ENCODE data around the gene NFKBIE. TPM values are rescaled to one million over a fixed set of nuclear protein-coding genes. Genes with fewer than 3 reads are reported as not detected.
A peak's percentile ranks its signal among the peaks of the same experiment; 100 is the strongest.

The NFKBIE gene
- total and polyA plus RNA-seq, 2 experiments from 2014 or later: 14.6 to 25.9 TPM

DNA sequence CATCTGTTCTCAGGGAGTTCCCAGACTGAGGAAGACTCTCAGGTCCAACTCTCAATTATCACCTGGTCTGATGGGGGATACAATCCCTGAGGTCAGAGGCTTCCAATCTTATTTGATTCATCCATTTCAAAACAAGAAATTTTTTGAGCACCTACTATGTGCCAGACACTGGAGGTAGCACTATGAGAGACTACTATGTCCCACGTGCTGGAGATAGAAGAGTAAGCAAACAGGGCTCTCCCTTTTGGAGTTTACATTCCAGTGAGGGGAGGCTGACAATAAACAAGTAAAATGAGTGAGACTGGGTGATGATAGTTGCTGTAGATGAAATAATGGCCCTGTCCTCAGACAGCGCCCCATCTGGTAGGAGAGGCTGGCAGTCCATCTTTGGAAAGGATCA, 21.4 kb upstream of the NFKBIE start:
- peaks cover 12% of the 10 kb centered on the region for H3K27me3 Mint-ChIP-seq (ENCODE audit: insufficient read depth, low read depth, poor library complexity)
- H3K9me2 ChIP-seq (ENCODE audit: insufficient read depth): no peaks in the 10 kb centered on the region
- no peaks in the 10 kb centered on the region for H3K79me2 ChIP-seq (replicated peaks; ENCODE audit: insufficient read depth)
- H3K4me3 Mint-ChIP-seq: no peak overlapping the region
- no peak for ATAC-seq
- DNase-seq (ENCODE audit: low spot score): no peak
- no peaks in the 10 kb centered on the region; the same call in 2 of the 3 replicates for H3K36me3 Mint-ChIP-seq (ENCODE audit: low read depth)
- H3K4me1 ChIP-seq (ENCODE audit: insufficient read depth): no peaks in the 10 kb centered on the region
- H2AFZ ChIP-seq: no peak overlapping the region
- no peaks in the 10 kb centered on the region for H3F3A ChIP-seq (replicated peaks; ENCODE audit: low read depth)
- TF ChIP-seq CTCF (conservative IDR thresholded peaks at IDR 0.05; ENCODE audit: low read depth in 2 of 2) (peak; percentile 29 to 30), ZNF331 (CRISPR knock-in tag; IDR thresholded peaks at IDR 0.05; ENCODE audit: low read depth) (no peak)
- TF ChIP-seq, protein P1, sequence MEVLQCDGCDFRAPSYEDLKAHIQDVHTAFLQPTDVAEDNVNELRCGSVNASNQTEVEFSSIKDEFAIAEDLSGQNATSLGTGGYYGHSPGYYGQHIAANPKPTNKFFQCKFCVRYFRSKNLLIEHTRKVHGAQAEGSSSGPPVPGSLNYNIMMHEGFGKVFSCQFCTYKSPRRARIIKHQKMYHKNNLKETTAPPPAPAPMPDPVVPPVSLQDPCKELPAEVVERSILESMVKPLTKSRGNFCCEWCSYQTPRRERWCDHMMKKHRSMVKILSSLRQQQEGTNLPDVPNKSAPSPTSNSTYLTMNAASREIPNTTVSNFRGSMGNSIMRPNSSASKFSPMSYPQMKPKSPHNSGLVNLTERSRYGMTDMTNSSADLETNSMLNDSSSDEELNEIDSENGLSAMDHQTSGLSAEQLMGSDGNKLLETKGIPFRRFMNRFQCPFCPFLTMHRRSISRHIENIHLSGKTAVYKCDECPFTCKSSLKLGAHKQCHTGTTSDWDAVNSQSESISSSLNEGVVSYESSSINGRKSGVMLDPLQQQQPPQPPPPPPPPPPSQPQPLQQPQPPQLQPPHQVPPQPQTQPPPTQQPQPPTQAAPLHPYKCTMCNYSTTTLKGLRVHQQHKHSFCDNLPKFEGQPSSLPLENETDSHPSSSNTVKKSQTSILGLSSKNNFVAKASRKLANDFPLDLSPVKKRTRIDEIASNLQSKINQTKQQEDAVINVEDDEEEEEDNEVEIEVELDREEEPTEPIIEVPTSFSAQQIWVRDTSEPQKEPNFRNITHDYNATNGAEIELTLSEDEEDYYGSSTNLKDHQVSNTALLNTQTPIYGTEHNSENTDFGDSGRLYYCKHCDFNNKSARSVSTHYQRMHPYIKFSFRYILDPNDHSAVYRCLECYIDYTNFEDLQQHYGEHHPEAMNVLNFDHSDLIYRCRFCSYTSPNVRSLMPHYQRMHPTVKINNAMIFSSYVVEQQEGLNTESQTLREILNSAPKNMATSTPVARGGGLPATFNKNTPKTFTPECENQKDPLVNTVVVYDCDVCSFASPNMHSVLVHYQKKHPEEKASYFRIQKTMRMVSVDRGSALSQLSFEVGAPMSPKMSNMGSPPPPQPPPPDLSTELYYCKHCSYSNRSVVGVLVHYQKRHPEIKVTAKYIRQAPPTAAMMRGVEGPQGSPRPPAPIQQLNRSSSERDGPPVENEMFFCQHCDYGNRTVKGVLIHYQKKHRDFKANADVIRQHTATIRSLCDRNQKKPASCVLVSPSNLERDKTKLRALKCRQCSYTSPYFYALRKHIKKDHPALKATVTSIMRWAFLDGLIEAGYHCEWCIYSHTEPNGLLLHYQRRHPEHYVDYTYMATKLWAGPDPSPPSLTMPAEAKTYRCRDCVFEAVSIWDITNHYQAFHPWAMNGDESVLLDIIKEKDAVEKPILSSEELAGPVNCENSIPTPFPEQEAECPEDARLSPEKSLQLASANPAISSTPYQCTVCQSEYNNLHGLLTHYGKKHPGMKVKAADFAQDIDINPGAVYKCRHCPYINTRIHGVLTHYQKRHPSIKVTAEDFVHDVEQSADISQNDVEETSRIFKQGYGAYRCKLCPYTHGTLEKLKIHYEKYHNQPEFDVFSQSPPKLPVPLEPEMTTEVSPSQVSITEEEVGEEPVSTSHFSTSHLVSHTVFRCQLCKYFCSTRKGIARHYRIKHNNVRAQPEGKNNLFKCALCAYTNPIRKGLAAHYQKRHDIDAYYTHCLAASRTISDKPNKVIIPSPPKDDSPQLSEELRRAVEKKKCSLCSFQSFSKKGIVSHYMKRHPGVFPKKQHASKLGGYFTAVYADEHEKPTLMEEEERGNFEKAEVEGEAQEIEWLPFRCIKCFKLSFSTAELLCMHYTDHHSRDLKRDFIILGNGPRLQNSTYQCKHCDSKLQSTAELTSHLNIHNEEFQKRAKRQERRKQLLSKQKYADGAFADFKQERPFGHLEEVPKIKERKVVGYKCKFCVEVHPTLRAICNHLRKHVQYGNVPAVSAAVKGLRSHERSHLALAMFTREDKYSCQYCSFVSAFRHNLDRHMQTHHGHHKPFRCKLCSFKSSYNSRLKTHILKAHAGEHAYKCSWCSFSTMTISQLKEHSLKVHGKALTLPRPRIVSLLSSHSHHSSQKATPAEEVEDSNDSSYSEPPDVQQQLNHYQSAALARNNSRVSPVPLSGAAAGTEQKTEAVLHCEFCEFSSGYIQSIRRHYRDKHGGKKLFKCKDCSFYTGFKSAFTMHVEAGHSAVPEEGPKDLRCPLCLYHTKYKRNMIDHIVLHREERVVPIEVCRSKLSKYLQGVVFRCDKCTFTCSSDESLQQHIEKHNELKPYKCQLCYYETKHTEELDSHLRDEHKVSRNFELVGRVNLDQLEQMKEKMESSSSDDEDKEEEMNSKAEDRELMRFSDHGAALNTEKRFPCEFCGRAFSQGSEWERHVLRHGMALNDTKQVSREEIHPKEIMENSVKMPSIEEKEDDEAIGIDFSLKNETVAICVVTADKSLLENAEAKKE (CRISPR knock-in tag; IDR thresholded peaks at IDR 0.05): no peak
- H3K27me3 ChIP-seq (ENCODE audit: insufficient read depth): 0 out of 2 replicates have a peak, but pooled peaks cover 5% of the 10 kb centered on the region
- no peaks in the 10 kb centered on the region for H4K20me1 ChIP-seq (replicated peaks; ENCODE audit: insufficient read depth)
- no peak overlapping the region for H3K27ac Mint-ChIP-seq
- H3K36me3 ChIP-seq (ENCODE audit: insufficient read depth): no peaks in the 10 kb centered on the region
- no peak overlapping the region for H3K27ac ChIP-seq (ENCODE audit: low read depth)
- peaks cover 7% of the 10 kb centered on the region for H3K4me1 Mint-ChIP-seq
- H3K4me3 ChIP-seq: no peak overlapping the region
- no peak overlapping the region for H3K4me2 ChIP-seq
- H3K9me3 Mint-ChIP-seq: no peaks in the 10 kb centered on the region; the same call in 2 of the 3 replicates

DNA sequence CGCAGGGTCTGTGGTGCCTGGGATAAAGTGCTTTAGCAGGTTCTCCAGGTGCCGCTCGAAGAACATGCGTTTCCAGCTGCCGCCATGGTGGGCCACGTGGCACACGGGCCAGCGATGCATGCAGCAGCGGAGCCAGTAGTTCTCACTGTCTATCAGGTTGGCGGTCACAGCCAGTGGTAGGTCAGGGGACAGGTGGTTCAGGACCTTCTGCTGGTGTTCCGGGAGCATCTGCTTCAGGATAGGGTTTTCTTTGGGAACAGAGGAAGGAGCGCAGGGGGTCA, 20.9 kb upstream of the NFKBIE start:
- Mint-ChIP-seq H3K4me1 (peaks cover 7% of the 10 kb centered on the region), H3K27me3 (ENCODE audit: insufficient read depth, low read depth, poor library complexity) (peaks cover 12% of the 10 kb centered on the region)

More for the DNA sequence above, 20.9 kb upstream of the NFKBIE start:
- no peak overlapping the region for H3K27ac Mint-ChIP-seq
- Histone ChIP-seq H3K27me3 (ENCODE audit: insufficient read depth) (0 out of 2 replicates have a peak, but pooled peaks cover 5% of the 10 kb centered on the region), H3K36me3 (ENCODE audit: insufficient read depth) (no peaks in the 10 kb centered on the region), H3K4me3 (no peak overlapping the region), H3K4me2 (no peak overlapping the region), H3K79me2 (replicated peaks; ENCODE audit: insufficient read depth) (no peaks in the 10 kb centered on the region), H2AFZ (no peak overlapping the region), H3K4me1 (ENCODE audit: insufficient read depth) (no peaks in the 10 kb centered on the region), H3K9me2 (ENCODE audit: insufficient read depth) (no peaks in the 10 kb centered on the region), H4K20me1 (replicated peaks; ENCODE audit: insufficient read depth) (no peaks in the 10 kb centered on the region), H3F3A (replicated peaks; ENCODE audit: low read depth) (no peaks in the 10 kb centered on the region), H3K27ac (ENCODE audit: low read depth) (no peak overlapping the region)
- no peak for TF ChIP-seq ZNF114 (CRISPR knock-in tag; IDR thresholded peaks at IDR 0.05)
- no peak for TF ChIP-seq STAT1 (IDR thresholded peaks at IDR 0.05; ENCODE audit: unreplicated experiment)
- no peak for TF ChIP-seq POLR2AphosphoS5 (IDR thresholded peaks at IDR 0.05; ENCODE audit: low read depth)
- no peaks in the 10 kb centered on the region; the same call in 2 of the 3 replicates for H3K9me3 Mint-ChIP-seq
- ATAC-seq: no peak
- DNase-seq (ENCODE audit: low spot score): no peak
- H3K4me3 Mint-ChIP-seq: no peak overlapping the region
- H3K36me3 Mint-ChIP-seq (ENCODE audit: low read depth): no peaks in the 10 kb centered on the region; the same call in 2 of the 3 replicates

Measured in GM23338 (cell line).